GM13976 (cell line): Measurements from ENCODE around the gene ZBED5.

ENCODE experiments used
- DNase-seq: peaks from one replicate; pipeline ENCODE4 v3.0.0; 2012; ENCODE audit warnings: low spot score
- CTCF ChIP-seq: IDR thresholded peaks from 2 replicates; pipeline ENCODE4 v1.5.1; 2012; ENCODE audit warnings: borderline replicate concordance, mild to moderate bottlenecking; ENCODE audit not compliant: insufficient read depth; ENCODE audit errors: extremely low read depth, missing control alignments, control extremely low read depth
- in situ Hi-C: fragments of 300-500 bp; cut with MboI; formaldehyde crosslinking; loops from one replicate; pipeline ENCODE4 v1.12.0; 2022; ENCODE audit warnings: low sequenced_read_pairs, mixed read lengths, inconsistent platforms; ENCODE audit not compliant: unreplicated experiment

Gene ZBED5

GRCh38 chr11:10898003-10898762 lies 40.3 kb upstream of the ZBED5 start:
- in situ Hi-C loops = no loop called here

GRCh38 chr11:10897150-10897549 lies 39.3 kb upstream of the ZBED5 start:
- TF ChIP-seq CTCF = no peak
- no peak for DNase-seq
- in situ Hi-C loops = no loop called here

More at GRCh38 chr11:10898003-10898762, 40.3 kb upstream of the ZBED5 start:
- DNase-seq = no peak
- no peak for TF ChIP-seq CTCF

- in situ Hi-C loops = no loop called here
These were observed 38.6 kb upstream of the ZBED5 start for GRCh38 chr11:10896493-10896892.

GRCh38 chr11:10895285-10895684 lies 37.4 kb upstream of the ZBED5 start:
- DNase-seq = no peak
- TF ChIP-seq CTCF = no peak
- in situ Hi-C loops = no loop called here

More at GRCh38 chr11:10896493-10896892, 38.6 kb upstream of the ZBED5 start:
- no peak for DNase-seq
- no peak for TF ChIP-seq CTCF

GRCh38 chr11:10894666-10895065 lies 36.8 kb upstream of the ZBED5 start:
- no peak for DNase-seq
- in situ Hi-C loops = no loop called here
- TF ChIP-seq CTCF = no peak

GRCh38 chr11:10893714-10894151 lies 35.9 kb upstream of the ZBED5 start:
- in situ Hi-C loops = no loop called here
- no peak for TF ChIP-seq CTCF
- DNase-seq = no peak
